Measurements from ENCODE around the gene GNG2. TPM values are rescaled to one million over a fixed set of nuclear protein-coding genes. Genes with fewer than 3 reads are reported as not detected.
A peak's percentile ranks its signal among the peaks of the same experiment; 100 is the strongest.

The GNG2 gene
- total RNA-seq (19.0 and 21.5 TPM in 2 replicates), polyA plus RNA-seq (21.1 and 37.0 TPM in 2 replicates), polyA minus RNA-seq (ENCODE audit: low replicate concordance) (15.8 and 29.6 TPM in 2 replicates)
- polyA plus RNA-seq (2012), result 11.6 and 20.0 TPM in 2 replicates

- TF ChIP-seq EZH2 (IDR thresholded peaks at IDR 0.05; ENCODE audit: low read length, missing control alignments) (no peak), CTCF (conservative IDR thresholded peaks at IDR 0.05 in 1 of 2, IDR thresholded peaks at IDR 0.05 in 1 of 2; ENCODE audit: low read depth in 1 of 2, low read length in 2 of 2) (no peak)
- Histone ChIP-seq H3K9me3 (ENCODE audit: control insufficient read depth, insufficient read depth, low read depth, low read length) (no peaks in the 10 kb centered on the region), H3K27ac (ENCODE audit: insufficient read depth, low read length) (peak within 1 kb of the TSS; percentile 53), H3K27me3 (ENCODE audit: control insufficient read depth, insufficient read depth, low read length) (no peaks in the 10 kb centered on the region), H3K4me2 (ENCODE audit: extremely low read depth, insufficient read depth, low read length) (peak within 1 kb of the TSS; percentile 70), H3K9ac (ENCODE audit: insufficient read depth, low read length) (peak within 1 kb of the TSS; percentile 21), H4K20me1 (ENCODE audit: control insufficient read depth, extremely low read depth, insufficient read depth, low read length) (no peaks in the 10 kb centered on the region), H3K79me2 (ENCODE audit: control insufficient read depth, insufficient read depth, low read length) (peaks cover 8% of the 10 kb centered on the region), H2AFZ (ENCODE audit: low read length) (peak within 1 kb of the TSS; percentile 82), H3K36me3 (ENCODE audit: control insufficient read depth, insufficient read depth, low read length) (no peaks in the 10 kb centered on the region), H3K4me1 (ENCODE audit: control insufficient read depth, extremely low read depth, insufficient read depth, low read length) (peaks cover 12% of the 10 kb centered on the region), H3K4me3 (replicated peaks in 1 of 4; ENCODE audit: control extremely low read depth in 1 of 4, insufficient read depth in 1 of 4, low read depth in 3 of 4, low read length in 4 of 4) (peak within 1 kb of the TSS; percentile 27 to 97 (median 60))
- peak; percentile 78 to 85 for DNase-seq (ENCODE audit: low read depth in 2 of 2)
Measured at GRCh38 chr14:51860164-51860824, at the start of gene GNG2. Gene GNG2, plus strand, starts transcription at chr14:51860612. Its CDS starts 90,067 bp downstream, at chr14:51950679.

- no peak overlapping the region for H3K27ac ChIP-seq (ENCODE audit: insufficient read depth, low read length)
- H3K9me3 ChIP-seq (ENCODE audit: control insufficient read depth, insufficient read depth, low read depth, low read length), result no peaks in the 10 kb centered on the region
- H3K36me3 ChIP-seq (ENCODE audit: control insufficient read depth, insufficient read depth, low read length), result no peaks in the 10 kb centered on the region
- no peak overlapping the region for H2AFZ ChIP-seq (ENCODE audit: low read length)
- H4K20me1 ChIP-seq (ENCODE audit: control insufficient read depth, extremely low read depth, insufficient read depth, low read length), result no peaks in the 10 kb centered on the region
- H3K4me1 ChIP-seq (ENCODE audit: control insufficient read depth, extremely low read depth, insufficient read depth, low read length), result no peaks in the 10 kb centered on the region
- H3K4me3 ChIP-seq (replicated peaks in 1 of 4; ENCODE audit: control extremely low read depth in 1 of 4, insufficient read depth in 1 of 4, low read depth in 3 of 4, low read length in 4 of 4), result no peak overlapping the region
- H3K4me2 ChIP-seq (ENCODE audit: extremely low read depth, insufficient read depth, low read length), result no peak overlapping the region
- no peaks in the 10 kb centered on the region for H3K79me2 ChIP-seq (ENCODE audit: control insufficient read depth, insufficient read depth, low read length)
- DNase-seq (ENCODE audit: low read depth in 2 of 2), result no peak
- TF ChIP-seq EZH2 (IDR thresholded peaks at IDR 0.05; ENCODE audit: low read length, missing control alignments) (no peak), CTCF (conservative IDR thresholded peaks at IDR 0.05 in 1 of 2, IDR thresholded peaks at IDR 0.05 in 1 of 2; ENCODE audit: low read depth in 1 of 2, low read length in 2 of 2) (no peak)
- no peak overlapping the region for H3K9ac ChIP-seq (ENCODE audit: insufficient read depth, low read length)
- H3K27me3 ChIP-seq (ENCODE audit: control insufficient read depth, insufficient read depth, low read length), result peaks cover 2% of the 10 kb centered on the region
Measured at GRCh38 chr14:51811706-51812105, 48.7 kb upstream of the GNG2 start.

DNA sequence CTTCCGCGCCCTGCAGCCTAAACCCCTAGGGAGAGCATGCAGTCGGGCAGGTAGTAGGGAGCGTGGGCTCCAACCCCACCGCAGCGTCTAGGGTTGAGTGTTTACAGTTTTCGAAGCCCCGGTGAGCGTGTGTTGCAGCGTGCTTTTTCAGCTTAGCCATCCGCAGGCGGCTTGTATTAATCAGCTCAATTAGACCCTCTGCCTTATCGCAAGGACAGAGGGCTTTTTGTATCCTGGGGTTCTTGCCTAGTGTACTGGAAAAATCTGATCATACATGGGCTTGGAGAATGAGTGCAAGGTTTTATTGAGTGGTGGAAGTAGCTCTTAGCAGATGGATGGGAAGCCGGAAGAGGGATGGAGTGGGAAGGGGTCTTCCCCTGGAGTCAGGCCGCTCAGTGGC, 44.4 kb upstream of the GNG2 start:
- H3K4me1 ChIP-seq (ENCODE audit: control insufficient read depth, extremely low read depth, insufficient read depth, low read length), result no peaks in the 10 kb centered on the region
- no peaks in the 10 kb centered on the region for H3K27me3 ChIP-seq (ENCODE audit: control insufficient read depth, insufficient read depth, low read length)
- DNase-seq (ENCODE audit: low read depth in 2 of 2), result no peak
- H3K79me2 ChIP-seq (ENCODE audit: control insufficient read depth, insufficient read depth, low read length), result no peaks in the 10 kb centered on the region
- no peak overlapping the region for H3K9ac ChIP-seq (ENCODE audit: insufficient read depth, low read length)
- H3K4me3 ChIP-seq (replicated peaks in 1 of 4; ENCODE audit: control extremely low read depth in 1 of 4, insufficient read depth in 1 of 4, low read depth in 3 of 4, low read length in 4 of 4), result no peak overlapping the region
- TF ChIP-seq CTCF (conservative IDR thresholded peaks at IDR 0.05 in 1 of 2, IDR thresholded peaks at IDR 0.05 in 1 of 2; ENCODE audit: low read depth in 1 of 2, low read length in 2 of 2) (no peak), EZH2 (IDR thresholded peaks at IDR 0.05; ENCODE audit: low read length, missing control alignments) (no peak)
- H3K4me2 ChIP-seq (ENCODE audit: extremely low read depth, insufficient read depth, low read length), result no peak overlapping the region
- no peaks in the 10 kb centered on the region for H3K36me3 ChIP-seq (ENCODE audit: control insufficient read depth, insufficient read depth, low read length)
- H3K9me3 ChIP-seq (ENCODE audit: control insufficient read depth, insufficient read depth, low read depth, low read length), result no peaks in the 10 kb centered on the region
- H4K20me1 ChIP-seq (ENCODE audit: control insufficient read depth, extremely low read depth, insufficient read depth, low read length), result no peaks in the 10 kb centered on the region
- H2AFZ ChIP-seq (ENCODE audit: low read length), result no peak overlapping the region
- H3K27ac ChIP-seq (ENCODE audit: insufficient read depth, low read length), result no peak overlapping the region
